ENCODE data around the gene RUBCNL.
"Not testable (repeated sequence)": the region's sequence is repeated elsewhere in the genome, so short reads cannot be mapped to it uniquely, and the experiment has no call there.

RUBCNL gene, protein sequence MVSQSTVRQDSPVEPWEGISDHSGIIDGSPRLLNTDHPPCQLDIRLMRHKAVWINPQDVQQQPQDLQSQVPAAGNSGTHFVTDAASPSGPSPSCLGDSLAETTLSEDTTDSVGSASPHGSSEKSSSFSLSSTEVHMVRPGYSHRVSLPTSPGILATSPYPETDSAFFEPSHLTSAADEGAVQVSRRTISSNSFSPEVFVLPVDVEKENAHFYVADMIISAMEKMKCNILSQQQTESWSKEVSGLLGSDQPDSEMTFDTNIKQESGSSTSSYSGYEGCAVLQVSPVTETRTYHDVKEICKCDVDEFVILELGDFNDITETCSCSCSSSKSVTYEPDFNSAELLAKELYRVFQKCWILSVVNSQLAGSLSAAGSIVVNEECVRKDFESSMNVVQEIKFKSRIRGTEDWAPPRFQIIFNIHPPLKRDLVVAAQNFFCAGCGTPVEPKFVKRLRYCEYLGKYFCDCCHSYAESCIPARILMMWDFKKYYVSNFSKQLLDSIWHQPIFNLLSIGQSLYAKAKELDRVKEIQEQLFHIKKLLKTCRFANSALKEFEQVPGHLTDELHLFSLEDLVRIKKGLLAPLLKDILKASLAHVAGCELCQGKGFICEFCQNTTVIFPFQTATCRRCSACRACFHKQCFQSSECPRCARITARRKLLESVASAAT

GRCh38 chr13:46387064-46387851 lies at the start of gene RUBCNL:
TSS of gene RUBCNL (minus strand) at chr13:46387252. CDS start at chr13:46372475, 14,777 bp downstream.
- no peak for DNase-seq

DNA sequence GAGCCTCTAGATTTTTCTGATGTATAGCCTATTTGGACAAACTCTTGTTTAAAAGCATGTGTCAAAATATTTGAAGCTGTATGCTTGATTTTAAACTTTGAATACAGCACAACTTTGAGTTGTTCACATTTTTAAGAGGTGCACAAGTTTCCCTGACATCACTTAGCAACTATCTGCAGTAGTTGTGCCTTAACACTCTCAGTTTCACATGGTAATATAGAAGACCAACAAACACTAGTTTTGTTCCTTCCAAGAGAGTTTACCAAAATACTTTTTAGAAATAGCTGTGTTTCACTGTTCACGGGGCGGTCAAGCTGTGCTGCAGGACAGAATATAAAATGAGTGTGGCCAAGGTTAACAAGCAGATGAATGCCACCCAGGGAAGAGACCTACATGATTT lies 42.5 kb upstream of the RUBCNL start:
- not testable (repeated sequence) for DNase-seq

- DNase-seq, result no peak
These were observed 18.4 kb upstream of the RUBCNL start for GRCh38 chr13:46405457-46405856.

- DNase-seq, result no peak
These were observed 17.7 kb upstream of the RUBCNL start for GRCh38 chr13:46404733-46405100.

- DNase-seq, result no peak
These were observed 17.0 kb upstream of the RUBCNL start for GRCh38 chr13:46403851-46404732.

GRCh38 chr13:46402178-46402577 lies 15.1 kb upstream of the RUBCNL start:
- no peak for DNase-seq

- DNase-seq, result no peak
These were observed 14.4 kb upstream of the RUBCNL start for GRCh38 chr13:46401432-46401831.

DNA sequence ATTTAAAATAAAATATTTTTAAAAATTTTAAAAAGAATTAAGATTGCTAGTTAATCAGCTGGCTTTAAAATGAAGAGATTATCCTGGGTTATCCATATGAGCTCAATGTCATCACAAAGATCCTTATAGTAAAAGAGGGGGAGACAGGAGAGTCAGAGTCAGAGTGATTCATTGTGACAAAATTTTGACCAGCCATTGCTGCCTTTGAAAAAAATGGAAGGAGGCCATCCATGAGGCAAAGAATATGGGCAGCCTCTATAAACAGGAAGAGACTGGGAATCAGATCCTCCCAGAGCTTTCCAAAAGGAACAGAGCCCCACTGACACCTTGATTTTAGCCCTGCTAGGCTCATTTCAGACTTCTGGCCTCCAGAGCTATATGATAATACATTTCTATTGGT lies 9.3 kb upstream of the RUBCNL start:
- DNase-seq, result no peak

DNA sequence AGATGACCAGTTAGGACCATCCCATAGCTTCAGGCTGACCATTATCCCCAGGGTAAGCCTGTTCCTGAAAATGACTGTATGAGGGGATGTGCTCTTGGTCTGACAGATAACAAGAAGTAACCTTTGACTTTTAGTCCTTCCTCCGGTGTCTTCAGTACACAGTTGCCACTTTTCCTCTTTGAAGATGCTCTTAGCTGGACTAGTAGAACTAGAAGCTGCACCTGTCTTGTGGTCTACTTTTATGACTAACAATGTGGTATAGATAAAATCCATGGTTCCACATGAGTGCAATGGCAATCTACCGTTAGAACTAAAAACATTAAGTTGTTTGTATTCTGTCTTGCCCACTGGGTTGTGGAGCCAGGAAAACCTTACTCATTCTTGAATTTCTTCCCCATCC lies 5.9 kb upstream of the RUBCNL start:
- no peak for DNase-seq

- DNase-seq, result no peak
These were observed 2.7 kb upstream of the RUBCNL start for GRCh38 chr13:46389457-46390451.

DNA sequence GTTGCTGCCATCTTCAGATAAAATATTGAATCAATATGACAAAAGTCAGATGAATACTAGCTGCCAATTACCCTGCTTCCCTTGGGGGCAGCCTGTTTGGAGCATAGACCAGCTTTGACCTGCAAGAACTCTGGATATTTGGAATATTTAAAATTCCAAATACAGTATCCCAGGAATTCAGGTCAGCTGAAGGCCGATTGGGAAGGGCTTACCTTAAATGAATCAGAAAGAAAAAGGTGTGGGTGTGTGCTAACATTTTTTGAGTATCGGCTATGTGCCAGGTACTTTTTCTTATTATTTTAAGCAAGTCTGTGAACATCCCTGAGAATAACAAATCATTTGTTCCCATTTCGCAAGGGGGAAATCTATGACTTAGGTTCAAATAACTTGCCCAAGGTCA lies 1.8 kb upstream of the RUBCNL start:
- DNase-seq, result no peak

GRCh38 chr13:46388308-46388707 lies 1.3 kb upstream of the RUBCNL start:
- no peak for DNase-seq

DNA sequence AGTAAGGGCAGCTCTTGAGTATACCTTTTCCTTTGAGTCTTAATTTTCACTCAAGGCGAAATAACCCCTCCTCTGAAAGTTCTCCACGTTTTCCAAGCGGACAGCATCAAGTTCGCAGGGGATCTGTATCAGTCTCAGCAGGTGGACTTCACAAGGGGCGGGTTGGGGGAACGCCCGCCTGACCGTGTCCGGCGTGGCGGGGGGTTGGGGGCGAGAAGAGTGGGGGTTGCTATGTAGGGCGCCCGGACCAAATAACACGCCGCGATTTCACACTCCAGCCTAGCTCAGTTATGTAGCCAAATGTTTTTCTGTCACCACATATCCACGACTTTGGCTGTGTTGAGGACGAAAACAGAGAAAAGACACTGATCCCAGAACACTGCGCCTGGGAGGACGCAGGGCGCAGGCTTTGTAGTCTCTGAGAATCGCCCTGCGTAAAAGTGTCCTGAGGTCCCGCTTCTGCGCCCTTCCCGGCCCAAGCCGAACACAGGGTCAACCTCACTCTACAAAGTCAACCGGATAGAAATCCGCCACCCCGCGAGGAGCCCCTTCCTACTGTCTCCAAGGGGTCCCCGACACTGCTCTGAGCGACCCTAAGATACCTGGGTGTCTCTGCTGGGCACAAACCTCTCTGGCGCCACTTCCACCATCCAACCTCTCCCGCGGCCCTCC lies 524 bp downstream of the RUBCNL start:
- DNase-seq, result no peak

DNA sequence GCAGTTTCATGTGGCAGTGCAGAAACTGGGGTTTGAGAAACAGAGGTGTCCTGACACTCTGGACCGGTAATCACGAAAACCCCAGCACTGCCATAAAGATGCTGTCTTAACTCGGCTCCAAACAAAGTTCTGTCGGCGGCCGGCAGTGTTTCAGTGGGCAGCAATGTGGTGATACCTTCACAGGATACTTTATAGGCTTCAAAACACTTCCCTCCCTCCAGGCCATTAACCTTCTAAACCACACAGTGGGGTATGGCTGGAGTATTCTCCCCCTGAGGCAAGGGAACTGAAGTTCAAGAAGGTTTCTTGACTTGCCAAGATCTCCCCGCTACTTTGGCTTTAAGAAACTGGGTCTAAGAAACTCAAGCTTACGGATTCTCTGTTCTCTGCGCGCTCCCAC lies 1.1 kb downstream of the RUBCNL start:
- no peak for DNase-seq

GRCh38 chr13:46383383-46383782 lies 3.7 kb downstream of the RUBCNL start:
- DNase-seq, result no peak

DNA sequence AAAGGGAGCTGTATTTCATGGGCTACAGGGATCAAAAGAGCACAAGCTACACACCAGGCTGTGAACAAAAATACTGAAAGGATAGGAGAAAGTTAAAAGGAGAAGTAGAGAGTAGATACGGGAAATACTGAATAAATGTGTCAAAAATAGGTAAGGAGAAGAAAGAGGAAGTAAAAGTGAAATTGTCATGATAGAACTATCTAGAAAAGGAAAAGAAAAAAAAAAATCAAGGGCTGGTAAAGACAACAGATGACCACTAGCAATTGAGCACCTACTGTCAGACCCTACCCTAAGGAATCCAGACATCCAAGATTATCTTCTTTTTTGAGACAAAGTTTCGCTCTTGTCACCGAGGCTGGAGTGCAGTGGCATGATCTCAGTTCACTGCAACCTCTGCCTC lies 4.8 kb downstream of the RUBCNL start:
- no peak for DNase-seq

DNA sequence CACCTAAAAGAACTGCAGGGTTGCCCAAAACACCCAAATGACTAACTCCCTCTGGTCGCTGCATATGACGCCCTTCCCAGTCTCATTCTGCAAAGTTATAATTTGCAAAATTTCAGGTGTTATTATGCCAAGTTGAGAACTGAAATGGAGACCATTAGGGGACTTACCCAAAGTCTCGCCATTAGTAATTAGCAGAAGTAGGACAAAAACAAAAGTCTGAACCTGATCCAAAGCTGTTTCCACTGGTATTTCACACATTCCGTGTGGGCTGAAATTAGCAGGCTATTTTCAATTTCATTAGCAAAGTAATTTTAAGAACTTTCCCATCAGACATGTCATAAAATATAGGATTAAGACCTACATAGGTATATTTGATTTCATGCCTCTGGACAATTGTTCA lies 6.8 kb downstream of the RUBCNL start:
- no peak for DNase-seq

GRCh38 chr13:46379611-46380010 lies 7.4 kb downstream of the RUBCNL start:
- no peak for DNase-seq

GRCh38 chr13:46378411-46378810 lies 8.6 kb downstream of the RUBCNL start:
- DNase-seq, result no peak

DNA sequence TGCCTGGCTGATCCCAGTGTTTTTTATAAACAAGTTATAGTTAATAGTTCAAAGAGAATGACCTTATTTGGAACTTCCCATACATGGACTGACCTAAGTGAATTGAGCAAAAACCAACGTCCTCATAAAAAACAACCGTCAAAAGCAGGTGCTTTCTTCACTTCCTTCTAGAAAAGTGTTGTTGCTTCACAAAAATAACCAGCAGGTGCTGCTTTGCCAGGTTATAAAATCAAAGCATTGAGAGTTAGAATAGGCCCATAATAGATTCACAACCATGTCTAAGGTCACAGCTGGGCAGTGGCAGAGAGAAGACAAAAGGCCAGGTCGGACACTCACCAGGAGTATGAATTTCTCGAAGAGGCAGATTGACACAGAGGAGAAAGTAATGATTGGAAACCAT lies 9.5 kb downstream of the RUBCNL start:
- no peak for DNase-seq

GRCh38 chr13:46374710-46375109 lies 12.3 kb downstream of the RUBCNL start:
- DNase-seq, result no peak

All from activated CD4-positive, alpha-beta T cell treated with anti-CD3 and anti-CD28 coated beads for 1 hour (primary cell).